Measurements from ENCODE around the gene ZNF836.

- TF ChIP-seq POLR2A (IDR thresholded peaks at IDR 0.05) (no peak), CTCF (IDR thresholded peaks at IDR 0.05) (no peak)
Observed at GRCh38 chr19:52212572-52213255, 41.3 kb upstream of the ZNF836 start.

All from uterus (tissue), 2 donors.